K562 (cell line): ENCODE data around the gene FAM234A. TPM values are rescaled to one million over a fixed set of nuclear protein-coding genes. Genes with fewer than 3 reads are reported as not detected.

Experiments
- ATAC-seq: fragments of 200-7000 bp; cut with Tn5 transposase; 3 replicates; pipeline ENCODE4 v1.9.1; 2020; ENCODE audit warnings: moderate library complexity
- BruUV-seq: library from RNA; stranded (reverse); fragments of 400-500 nt; replicated peaks from 2 replicates; lab custom pipeline; 2021; lab: Mats Ljungman, UMichigan
- CTCF ChIA-PET: fragments of 300-600 bp; formaldehyde crosslinking; extraction: SDS; loops from one replicate; lab custom pipeline; 2021; ENCODE audit warnings: low intra/inter-chr PET ratio; lab: Yijun Ruan, JAX
- POLR2A ChIA-PET: fragments of 300-600, 350-650 bp; sonication (Branson Sonifier 250); formaldehyde crosslinking; extraction: SDS; loops from one replicate; lab custom pipeline; 2021; ENCODE audit warnings: antibody characterized with exemption, inconsistent platforms; lab: Yijun Ruan, JAX
- DNase-seq, 4 experiments: peaks; one replicate each; pipeline versions ENCODE4 v3.0.0 to v3.0.0-alpha.2; 2011 to 2018; ENCODE audit warnings: low spot score in 3 of 4, mixed read lengths in 3 of 4; ENCODE audit errors: extremely low read depth in 1 of 4
- FAIRE-seq: peaks from 2 replicates; lab custom pipeline; 2011; peaks lifted over from hg19 to GRCh38; lab: Jason Lieb, UNC
- H2AFZ ChIP-seq: 2 replicates; pipeline ENCODE4 v1.6.0; 2011; ENCODE audit warnings: low read depth, low read length, control low read depth, inconsistent platforms
- H3K27ac ChIP-seq: fragments of 200-600 bp; 3 replicates; pipeline ENCODE4 v1.8.0; 2011; ENCODE audit warnings: low read depth, mild to moderate bottlenecking, control low read depth, inconsistent platforms, low read length, moderate library complexity, mixed read lengths; ENCODE audit errors: extremely low read depth
- H3K27me3 ChIP-seq, 2 experiments: fragments of 300-600 bp in 1 of 2; 2 replicates in 1 of 2; 3 replicates in 1 of 2; pipeline versions ENCODE4 v1.6.0 to v1.8.0; 2011; ENCODE audit warnings: inconsistent platforms in 2 of 2, low read length in 2 of 2, mild to moderate bottlenecking in 1 of 2, mixed read lengths in 1 of 2, moderate library complexity in 1 of 2; ENCODE audit not compliant: control insufficient read depth in 2 of 2, insufficient read depth in 2 of 2
- H3K36me3 ChIP-seq: fragments of 300-600 bp; 3 replicates; pipeline ENCODE4 v1.8.0; 2011; ENCODE audit warnings: mild to moderate bottlenecking, low read length, inconsistent platforms; ENCODE audit not compliant: control insufficient read depth, insufficient read depth
- H3K4me1 ChIP-seq, 2 experiments: fragments of 200-600 bp in 1 of 2; replicated peaks in 1 of 2; 2 replicates in 1 of 2; 3 replicates in 1 of 2; pipeline versions ENCODE4 v1.5.1 to v1.8.0; 2011; ENCODE audit warnings: inconsistent platforms in 2 of 2, low read length in 2 of 2, mild to moderate bottlenecking in 1 of 2, mixed read lengths in 1 of 2, moderate library complexity in 1 of 2; ENCODE audit not compliant: control insufficient read depth in 2 of 2, insufficient read depth in 2 of 2
- H3K4me2 ChIP-seq: 2 replicates; pipeline ENCODE4 v1.6.1; 2011; ENCODE audit warnings: low read length, control low read depth, inconsistent platforms, mixed read lengths; ENCODE audit not compliant: insufficient read depth
- H3K4me3 ChIP-seq: fragments of 200-600 bp; sonication (generic), shearing (Covaris generic); 2 replicates; pipeline ENCODE4 v1.5.1; 2016; ENCODE audit warnings: control low read depth, inconsistent platforms
- H3K79me2 ChIP-seq: fragments of 200-600 bp; 3 replicates; pipeline ENCODE4 v1.8.0; 2011; ENCODE audit warnings: low read length, inconsistent platforms; ENCODE audit not compliant: control insufficient read depth, insufficient read depth
- H3K9ac ChIP-seq, 2 experiments: 2 replicates each; pipeline versions ENCODE4 v1.6.0 to v1.6.1; 2011; ENCODE audit warnings: low read depth in 2 of 2, low read length in 2 of 2, control low read depth in 1 of 2, inconsistent platforms in 1 of 2, mild to moderate bottlenecking in 1 of 2, mixed read lengths in 1 of 2; ENCODE audit not compliant: insufficient read depth in 1 of 2
- H3K9me1 ChIP-seq: one replicate; pipeline ENCODE4 v1.6.0; 2011; ENCODE audit warnings: inconsistent platforms, mild to moderate bottlenecking, low read length, moderate library complexity; ENCODE audit not compliant: control insufficient read depth, insufficient read depth
- H3K9me3 ChIP-seq: replicated peaks from 2 replicates; pipeline ENCODE4 v1.5.1; 2011; ENCODE audit warnings: low read depth, low read length, inconsistent platforms; ENCODE audit not compliant: control insufficient read depth, insufficient read depth
- H4K20me1 ChIP-seq: replicated peaks from 2 replicates; pipeline ENCODE4 v1.6.1; 2011; ENCODE audit warnings: low read length, inconsistent platforms, mixed read lengths; ENCODE audit not compliant: control insufficient read depth, insufficient read depth
- LARP7 ChIP-seq: fragments of 450-650 bp; IDR thresholded peaks from 2 replicates; pipeline ENCODE4 v1.6.1; 2016
- POLR2G ChIP-seq: fragments of 200-400 bp; formaldehyde crosslinking; IDR thresholded peaks from 2 replicates; pipeline ENCODE4 v1.6.1; 2017; ENCODE audit warnings: low read depth, mild to moderate bottlenecking, antibody characterized with exemption, low read length, moderate library complexity
- RBM22 ChIP-seq: fragments of 200-400 bp; formaldehyde crosslinking; IDR thresholded peaks from 2 replicates; pipeline ENCODE4 v1.6.1; 2018; ENCODE audit warnings: low read length, low read depth; ENCODE audit not compliant: poor library complexity, severe bottlenecking
- WGBS: fragments of 100-300 bp; shearing (Covaris generic); methylation state at CpG from one replicate; pipeline ENCODE4 v1.1.6; 2016; ENCODE audit warnings: low coverage, mixed read lengths; ENCODE audit not compliant: insufficient coverage; ENCODE audit errors: missing lambda C conversion rate; 5-methylcytosine and 5-hydroxymethylcytosine counted together
- in situ Hi-C: fragments of 300-500 bp; cut with MboI; formaldehyde crosslinking; loops from 4 replicates; pipeline ENCODE4 v1.15.0; 2018; ENCODE audit warnings: inconsistent platforms, mixed read lengths
- intact Hi-C: fragments of 100-400 bp; cut with micrococcal nuclease; formaldehyde crosslinking; loops from 2 replicates; pipeline ENCODE4 v1.14.2; 2022
- polyA plus RNA-seq, 8 experiments: library from polyadenylated mRNA; depleted of rRNA in 4 of 8; stranded (reverse) in 5 of 8; unstranded in 3 of 8; fragments of >200 nt; fragmentation: Nextera tagmentation in 2 of 8; fragmentation: Illumina TruSeq in 1 of 8; extraction: Ambion mirVana in 2 of 8; extraction: Trizol in 1 of 8; gene quantifications; 2 replicates each; pipeline versions ENCODE4 v1.2.1 to v1.2.3, GENCODE V29; 2011 to 2014; ENCODE audit warnings: inconsistent platforms in 1 of 8, missing spikeins in 1 of 8
- total RNA-seq, 7 experiments: library from RNA; depleted of rRNA in 6 of 7; stranded (reverse); fragments of >200 nt in 6 of 7; fragmentation: Illumina TruSeq in 2 of 7; extraction: Trizol in 2 of 7; gene quantifications; 2 replicates each; pipeline versions ENCODE4 v1.2.1 to v1.2.3, GENCODE V29; 2011 to 2021; ENCODE audit warnings: low replicate concordance in 1 of 7

The FAM234A gene
- total and polyA plus RNA-seq, 9 of the 15 experiments (the other 6 are each of a cell fraction or from before 2014, with no cell fraction given), result 1.0 to 47.9 (median 15.0) TPM

DNA sequence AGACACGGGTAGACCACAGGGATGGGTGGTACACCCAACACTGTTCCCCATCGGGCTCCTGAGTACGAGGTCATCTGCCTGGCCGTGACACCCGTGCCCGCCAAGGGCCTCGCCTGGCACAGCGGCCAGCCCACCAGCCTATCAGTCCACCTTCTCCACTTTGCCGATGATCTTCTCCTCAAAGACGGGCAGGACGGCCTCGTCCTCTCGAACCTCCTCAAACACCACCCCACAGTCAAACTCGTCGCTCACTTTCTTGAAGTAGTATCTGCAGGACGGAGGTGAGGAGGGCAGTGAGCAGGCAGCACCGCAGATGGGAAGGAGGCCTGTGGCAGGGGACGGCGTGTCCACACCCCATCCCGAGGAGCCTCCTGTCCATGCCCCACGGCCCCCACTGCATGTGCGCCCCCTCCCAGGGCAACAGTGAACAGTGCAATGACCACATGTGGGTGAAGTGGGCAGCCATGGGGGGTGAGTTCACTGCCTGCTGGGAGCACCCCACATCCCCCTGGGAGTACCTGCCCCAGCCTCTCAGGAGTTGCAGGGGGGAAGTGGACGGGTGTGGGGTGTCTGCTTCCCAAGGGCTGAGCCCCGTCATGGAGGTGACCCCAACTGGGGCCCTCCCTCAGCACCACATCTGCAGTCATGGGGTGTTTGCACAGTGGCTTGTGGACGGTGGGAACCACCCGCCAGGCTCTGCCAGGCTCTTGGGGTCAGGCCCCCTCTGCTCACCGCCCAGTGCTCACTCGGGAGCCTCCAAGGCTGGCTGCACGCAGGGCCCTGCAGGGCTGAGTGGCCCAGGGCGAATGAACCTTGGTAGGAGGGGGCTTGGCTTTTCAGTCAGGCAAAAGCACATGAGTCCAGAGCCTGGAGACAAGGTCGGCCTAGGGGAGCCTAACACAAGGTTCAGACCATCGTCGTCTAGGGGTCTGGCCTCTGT is 53.6 kb downstream of the FAM234A start:
- H2AFZ ChIP-seq, result no peak overlapping the region
- ATAC-seq, result no peak
- in situ Hi-C loops, result no loop called here
- H3K9me3 ChIP-seq, result no peaks in the 10 kb centered on the region
- no peak overlapping the region for H3K4me2 ChIP-seq
- BruUV-seq, result no TSS peak
- no peaks in the 10 kb centered on the region for H3K79me2 ChIP-seq
- H3K36me3 ChIP-seq, result peaks cover 66% of the 10 kb centered on the region; the same call in 1 of the 3 replicates
- POLR2A ChIA-PET, result no interaction called here
- intact Hi-C loops, result no loop called here
- no peaks in the 10 kb centered on the region for H3K9me1 ChIP-seq
- CTCF ChIA-PET, result no interaction called here
- peaks cover 0 to 42% of the 10 kb centered on the region in 2 experiments; a peak in 2 of 5 replicates for H3K4me1 ChIP-seq
- no peak for FAIRE-seq
- H3K27ac ChIP-seq, result no peak overlapping the region
- no peak for DNase-seq
- no peaks in the 10 kb centered on the region for H4K20me1 ChIP-seq
- TF ChIP-seq LARP7 (no peak), RBM22 (peak; percentile 57), POLR2G (peak; percentile 56)
- no peaks in the 10 kb centered on the region for H3K27me3 ChIP-seq
- H3K4me3 ChIP-seq, result no peak overlapping the region
- WGBS, result 95% methylated on average over 31 of the region's 33 CpGs
- H3K9ac ChIP-seq, result no peak overlapping the region; a peak in 1 of 4 replicates
